GM18502 (cell line): ENCODE data around the gene CUL4A.
"Not testable (repeated sequence)": the region's sequence is repeated elsewhere in the genome, so short reads cannot be mapped to it uniquely, and the experiment has no call there.

Source experiments
- ATAC-seq: cut with Tn5 transposase; IDR thresholded peaks from one replicate; pipeline ENCODE4 v1.9.1; 2021; ENCODE audit warnings: mild to moderate bottlenecking; ENCODE audit not compliant: unreplicated experiment, poor library complexity

Gene CUL4A

GRCh38 chr13:113232208-113233003, 23.0 kb downstream of the CUL4A start:
- no peak for ATAC-seq

- ATAC-seq, result no peak
Observed at GRCh38 chr13:113233101-113233500, 23.7 kb downstream of the CUL4A start.

- ATAC-seq, result no peak
Observed at GRCh38 chr13:113238536-113238935, 29.1 kb downstream of the CUL4A start.

GRCh38 chr13:113239357-113239756, 29.9 kb downstream of the CUL4A start:
- ATAC-seq, result no peak

GRCh38 chr13:113239986-113240385, 30.6 kb downstream of the CUL4A start:
- ATAC-seq, result no peak

- not testable (repeated sequence) for ATAC-seq
Observed at GRCh38 chr13:113241623-113242022, 32.2 kb downstream of the CUL4A start.

GRCh38 chr13:113243847-113244246, 34.4 kb downstream of the CUL4A start:
- ATAC-seq, result no peak

GRCh38 chr13:113245849-113246796, 36.7 kb downstream of the CUL4A start:
- ATAC-seq, result no peak

GRCh38 chr13:113252516-113253095, 43.2 kb downstream of the CUL4A start:
- no peak for ATAC-seq

GRCh38 chr13:113257908-113258307, 48.5 kb downstream of the CUL4A start:
- not testable (repeated sequence) for ATAC-seq

GRCh38 chr13:113258321-113259054, 49.1 kb downstream of the CUL4A start:
- ATAC-seq, result no peak

GRCh38 chr13:113260996-113261395, 51.6 kb downstream of the CUL4A start:
- no peak for ATAC-seq

- not testable (repeated sequence) for ATAC-seq
Observed at GRCh38 chr13:113263016-113263415, 53.6 kb downstream of the CUL4A start.

- no peak for ATAC-seq
Observed at GRCh38 chr13:113267642-113268405, 58.4 kb downstream of the CUL4A start.

GRCh38 chr13:113272031-113272430, 62.6 kb downstream of the CUL4A start:
- no peak for ATAC-seq

GRCh38 chr13:113272701-113273181, 63.3 kb downstream of the CUL4A start:
- no peak for ATAC-seq

GRCh38 chr13:113273321-113273720, 63.9 kb downstream of the CUL4A start:
- ATAC-seq, result no peak

- no peak for ATAC-seq
Observed at GRCh38 chr13:113273851-113274590, 64.6 kb downstream of the CUL4A start.

- no peak for ATAC-seq
Observed at GRCh38 chr13:113274721-113275120, 65.3 kb downstream of the CUL4A start.
